ENCODE measurements around the gene EMSY.
"Not testable (repeated sequence)": the region's sequence is repeated elsewhere in the genome, so short reads cannot be mapped to it uniquely, and the experiment has no call there.

EMSY gene, protein sequence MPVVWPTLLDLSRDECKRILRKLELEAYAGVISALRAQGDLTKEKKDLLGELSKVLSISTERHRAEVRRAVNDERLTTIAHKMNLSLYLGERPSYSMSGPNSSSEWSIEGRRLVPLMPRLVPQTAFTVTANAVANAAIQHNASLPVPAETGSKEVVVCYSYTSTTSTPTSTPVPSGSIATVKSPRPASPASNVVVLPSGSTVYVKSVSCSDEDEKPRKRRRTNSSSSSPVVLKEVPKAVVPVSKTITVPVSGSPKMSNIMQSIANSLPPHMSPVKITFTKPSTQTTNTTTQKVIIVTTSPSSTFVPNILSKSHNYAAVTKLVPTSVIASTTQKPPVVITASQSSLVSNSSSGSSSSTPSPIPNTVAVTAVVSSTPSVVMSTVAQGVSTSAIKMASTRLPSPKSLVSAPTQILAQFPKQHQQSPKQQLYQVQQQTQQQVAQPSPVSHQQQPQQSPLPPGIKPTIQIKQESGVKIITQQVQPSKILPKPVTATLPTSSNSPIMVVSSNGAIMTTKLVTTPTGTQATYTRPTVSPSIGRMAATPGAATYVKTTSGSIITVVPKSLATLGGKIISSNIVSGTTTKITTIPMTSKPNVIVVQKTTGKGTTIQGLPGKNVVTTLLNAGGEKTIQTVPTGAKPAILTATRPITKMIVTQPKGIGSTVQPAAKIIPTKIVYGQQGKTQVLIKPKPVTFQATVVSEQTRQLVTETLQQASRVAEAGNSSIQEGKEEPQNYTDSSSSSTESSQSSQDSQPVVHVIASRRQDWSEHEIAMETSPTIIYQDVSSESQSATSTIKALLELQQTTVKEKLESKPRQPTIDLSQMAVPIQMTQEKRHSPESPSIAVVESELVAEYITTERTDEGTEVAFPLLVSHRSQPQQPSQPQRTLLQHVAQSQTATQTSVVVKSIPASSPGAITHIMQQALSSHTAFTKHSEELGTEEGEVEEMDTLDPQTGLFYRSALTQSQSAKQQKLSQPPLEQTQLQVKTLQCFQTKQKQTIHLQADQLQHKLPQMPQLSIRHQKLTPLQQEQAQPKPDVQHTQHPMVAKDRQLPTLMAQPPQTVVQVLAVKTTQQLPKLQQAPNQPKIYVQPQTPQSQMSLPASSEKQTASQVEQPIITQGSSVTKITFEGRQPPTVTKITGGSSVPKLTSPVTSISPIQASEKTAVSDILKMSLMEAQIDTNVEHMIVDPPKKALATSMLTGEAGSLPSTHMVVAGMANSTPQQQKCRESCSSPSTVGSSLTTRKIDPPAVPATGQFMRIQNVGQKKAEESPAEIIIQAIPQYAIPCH (N-terminal part only)

DNA sequence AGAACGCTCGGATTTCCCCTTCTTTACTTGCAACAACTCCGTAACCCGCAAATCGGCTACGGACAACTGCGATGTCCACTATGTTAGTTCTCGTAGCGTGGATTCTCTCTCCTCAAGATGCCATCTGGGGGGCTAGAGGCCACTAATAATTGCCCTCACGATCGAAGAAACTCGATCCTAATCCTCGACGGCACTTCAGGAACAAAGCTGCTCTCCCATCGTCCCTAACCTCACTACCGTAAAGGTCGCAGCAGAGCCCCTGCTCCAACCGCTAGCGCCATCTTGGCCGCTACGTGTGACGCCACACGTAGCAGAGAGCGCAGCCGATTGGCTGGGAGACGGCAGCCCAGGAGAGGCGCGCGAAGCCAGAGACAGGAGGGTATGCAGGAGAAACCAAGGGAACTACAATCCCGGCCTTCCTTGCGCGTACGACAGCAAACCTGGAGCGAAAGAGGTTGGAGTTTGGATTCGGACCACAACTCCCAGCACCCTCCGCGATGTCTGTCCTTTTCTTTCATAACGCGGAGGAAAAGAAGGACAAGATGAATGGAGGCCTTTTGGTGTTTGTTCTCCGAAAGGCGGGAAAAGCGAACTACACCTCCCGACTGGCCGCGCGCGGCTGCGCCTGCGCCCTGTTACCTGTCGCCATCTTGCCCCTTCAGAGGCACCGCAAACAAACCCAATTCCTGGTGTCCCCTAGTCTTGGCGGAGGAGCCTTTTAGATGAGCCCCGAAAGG lies at the start of gene EMSY:
Gene EMSY, plus strand, starts transcription at position 635 of the 737 bp plus-strand sequence. CDS start 1,921 bp downstream, outside the sequence.
- peak; percentile 94 for DNase-seq (ENCODE audit: low spot score)

DNA sequence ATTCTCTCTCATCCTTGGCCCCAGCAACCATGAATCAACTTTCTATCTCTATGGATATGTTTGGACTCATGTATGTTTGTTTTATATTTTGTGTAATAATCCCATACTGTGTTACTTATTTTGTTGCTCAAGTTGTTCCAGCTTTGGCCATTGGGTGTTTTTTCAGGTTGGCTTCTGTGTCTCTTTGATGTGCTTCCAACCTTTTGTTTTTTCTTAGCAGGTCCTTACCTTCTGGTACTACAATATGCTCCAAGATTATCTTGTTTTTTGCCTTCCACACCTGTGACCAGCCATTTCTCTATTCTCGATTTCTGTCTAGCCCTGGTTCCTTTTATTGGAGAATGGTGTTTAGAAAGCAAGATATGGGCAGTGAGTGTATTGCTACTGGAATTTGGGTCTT lies 49.5 kb upstream of the EMSY start:
- no peak for DNase-seq (ENCODE audit: low spot score)

DNA sequence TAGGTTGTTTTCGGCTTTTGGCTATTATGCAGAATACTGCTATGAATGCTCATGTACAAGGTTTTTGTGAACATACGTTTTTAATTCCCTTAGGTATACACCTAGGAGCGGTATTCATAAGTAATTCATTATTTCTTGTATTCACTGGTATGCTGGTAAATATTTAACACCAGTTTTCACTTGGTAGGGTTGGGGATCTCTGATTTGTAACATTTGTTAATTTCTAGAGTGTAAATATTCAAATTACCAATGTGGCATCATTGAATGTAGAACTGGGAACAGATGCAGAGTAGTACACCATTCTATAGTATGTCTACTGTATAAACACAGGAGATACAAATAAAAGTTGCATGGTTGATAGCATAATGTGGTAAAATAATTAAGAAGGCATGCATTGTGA lies 47.4 kb upstream of the EMSY start:
- no peak for DNase-seq (ENCODE audit: low spot score)

DNA sequence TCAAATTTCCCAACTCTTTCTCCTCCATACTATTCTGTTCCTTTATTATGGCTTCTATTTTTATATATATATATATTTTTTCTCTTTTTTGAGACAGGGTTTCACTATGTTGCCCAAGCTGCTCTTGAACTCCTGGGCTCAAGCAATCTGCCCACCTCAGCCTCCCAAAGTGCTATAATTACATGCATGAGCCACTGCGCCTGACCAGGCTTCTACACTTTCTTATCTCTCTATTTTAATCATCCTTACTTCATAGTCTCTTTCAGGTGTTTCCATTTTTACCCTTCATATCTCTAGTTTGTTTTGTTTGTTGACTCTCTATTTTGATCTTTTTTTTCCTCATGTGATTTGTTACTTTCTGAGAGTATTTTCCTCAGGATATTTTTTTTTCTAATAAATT lies 43.9 kb upstream of the EMSY start:
- no peak for DNase-seq (ENCODE audit: low spot score)

DNA sequence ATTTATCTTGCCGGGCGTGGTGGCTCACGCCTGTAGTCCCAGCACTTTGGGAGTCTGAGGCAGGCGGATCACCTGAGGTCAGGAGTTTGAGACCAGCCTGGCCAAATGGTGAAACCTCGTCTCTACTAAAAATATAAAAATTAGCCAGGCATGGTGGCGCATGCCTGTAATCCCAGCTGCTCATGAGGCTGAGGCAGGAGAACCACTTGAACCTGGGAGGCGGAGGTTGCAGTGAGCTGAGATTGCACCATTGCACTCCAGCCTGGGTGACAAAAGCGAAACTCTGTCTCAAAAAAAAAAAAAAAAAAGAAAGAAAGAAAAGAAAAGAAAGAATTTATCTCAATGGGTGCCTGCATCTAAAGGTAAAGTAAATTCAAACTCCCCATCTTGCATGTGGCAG lies 43.3 kb upstream of the EMSY start:
- DNase-seq (ENCODE audit: low spot score): not testable (repeated sequence)

DNA sequence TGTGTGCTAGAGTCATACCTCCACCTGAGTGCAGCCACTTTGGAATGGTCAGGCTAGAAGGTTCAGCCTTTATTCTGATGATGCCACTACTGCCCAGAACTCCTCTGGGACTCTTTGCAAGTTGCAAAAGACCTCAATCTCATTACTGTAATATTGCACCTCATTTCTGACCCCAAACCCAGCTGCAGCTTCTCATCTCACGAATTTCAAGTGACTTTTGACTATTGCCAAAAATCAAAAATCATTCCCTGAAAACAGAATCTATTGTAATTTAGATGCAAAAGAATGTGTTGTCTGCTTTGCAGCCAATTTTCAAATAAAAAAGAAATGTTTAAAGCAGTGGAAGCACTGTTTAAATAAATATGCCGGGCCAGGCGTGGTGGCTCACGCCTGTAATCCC lies 38.5 kb upstream of the EMSY start:
- no peak for DNase-seq (ENCODE audit: low spot score)

DNA sequence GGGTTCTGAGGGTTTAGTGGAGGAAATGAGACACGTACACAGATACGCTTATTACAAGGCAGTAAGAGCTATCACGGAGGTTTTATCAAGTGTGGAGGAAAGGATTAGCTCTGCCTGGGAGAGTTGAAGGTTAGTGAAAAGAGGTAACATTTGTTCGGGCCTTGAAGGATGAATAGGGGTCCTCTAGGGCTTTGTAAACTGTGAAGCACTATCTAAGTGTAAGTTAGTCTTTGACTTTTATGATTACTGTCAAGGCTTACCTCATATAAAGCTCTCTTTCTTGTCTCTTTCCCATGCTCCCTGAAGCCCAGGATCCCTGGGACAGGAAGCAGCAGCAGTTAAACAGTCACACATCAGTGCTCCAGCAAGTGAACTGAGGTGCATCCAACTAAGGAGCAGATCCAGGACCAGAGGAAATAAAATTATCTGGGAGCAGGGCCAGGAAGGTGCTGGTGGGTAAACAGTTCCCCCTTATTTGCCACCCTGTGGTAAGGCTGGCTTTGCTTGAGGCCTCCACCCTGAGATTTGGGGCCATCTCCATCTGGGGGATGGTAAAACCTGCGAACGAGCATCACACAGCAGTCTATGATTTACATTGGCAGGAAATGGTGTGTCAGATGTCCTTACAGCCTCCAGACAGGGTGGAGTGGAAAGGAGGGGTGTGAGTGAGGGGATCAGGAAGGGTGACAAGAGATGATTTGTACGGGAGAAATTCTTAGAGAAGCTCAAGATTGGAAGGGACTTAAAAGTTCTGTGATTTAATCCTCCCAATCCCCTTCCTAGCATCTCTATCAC lies 36.5 kb upstream of the EMSY start:
- DNase-seq (ENCODE audit: low spot score): no peak

DNA sequence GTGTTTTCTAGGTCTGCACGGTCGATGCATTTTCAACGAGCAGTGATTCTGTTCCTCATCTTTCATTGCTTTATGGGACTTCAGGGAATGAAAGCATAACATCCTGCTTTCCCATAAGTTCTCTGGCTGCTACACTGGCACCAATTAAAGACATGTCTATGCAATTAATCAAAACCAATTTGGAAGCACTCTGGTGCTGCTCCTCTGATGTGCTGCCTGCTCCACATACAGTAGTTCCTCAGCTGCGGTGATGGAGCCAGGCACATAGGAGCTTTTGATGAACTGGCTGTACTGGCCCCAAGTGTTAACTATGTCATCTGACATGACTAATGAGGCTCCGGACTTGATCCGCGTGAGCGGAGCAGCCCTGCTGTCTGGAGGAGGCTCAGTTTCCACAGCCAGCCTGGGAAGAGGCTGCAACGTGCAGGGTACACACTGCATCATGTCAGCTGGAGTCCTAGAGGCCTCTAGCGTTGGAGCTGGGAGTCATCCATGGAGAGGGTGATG lies 33.9 kb upstream of the EMSY start:
- no peak for DNase-seq (ENCODE audit: low spot score)

DNA sequence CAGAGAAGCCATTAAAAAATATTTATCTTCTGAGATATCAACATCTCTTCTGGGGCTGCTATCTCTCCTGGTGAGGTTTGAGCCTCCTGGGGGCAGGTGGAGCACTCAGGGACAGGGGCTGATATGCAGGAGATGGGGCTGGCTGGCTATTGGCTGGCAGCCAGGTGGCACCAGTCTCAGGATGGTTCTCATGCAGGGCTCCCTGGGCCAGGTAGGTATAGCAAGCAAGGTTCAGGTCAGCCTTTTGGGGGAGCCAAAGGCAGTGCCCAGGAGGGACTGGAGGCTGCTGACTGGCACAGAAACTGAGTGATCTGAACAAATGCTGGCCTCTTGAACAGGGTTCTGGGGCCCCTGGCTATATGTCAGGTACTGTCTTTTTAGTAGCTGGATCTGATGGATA lies 29.7 kb upstream of the EMSY start:
- DNase-seq (ENCODE audit: low spot score): no peak

DNA sequence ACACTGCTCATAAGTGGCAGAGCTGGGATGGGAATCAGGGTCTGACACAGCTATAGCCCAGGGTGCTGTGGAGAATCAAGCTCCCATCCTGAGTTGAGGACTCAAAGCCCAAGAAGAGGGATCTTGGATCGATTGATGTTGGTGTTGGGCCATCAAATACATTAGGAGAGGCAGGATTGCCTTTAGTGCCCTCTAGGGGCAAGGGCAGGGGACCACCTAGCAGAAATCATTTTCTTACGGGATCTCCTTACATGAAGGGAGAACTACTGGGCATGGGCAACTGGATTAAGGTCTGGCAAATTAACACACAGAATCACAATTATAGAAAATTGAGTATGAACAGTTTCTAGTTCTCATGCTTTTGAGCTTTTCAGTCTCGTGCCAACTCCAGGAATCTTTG lies 24.9 kb upstream of the EMSY start:
- DNase-seq (ENCODE audit: low spot score): peak; percentile 57

DNA sequence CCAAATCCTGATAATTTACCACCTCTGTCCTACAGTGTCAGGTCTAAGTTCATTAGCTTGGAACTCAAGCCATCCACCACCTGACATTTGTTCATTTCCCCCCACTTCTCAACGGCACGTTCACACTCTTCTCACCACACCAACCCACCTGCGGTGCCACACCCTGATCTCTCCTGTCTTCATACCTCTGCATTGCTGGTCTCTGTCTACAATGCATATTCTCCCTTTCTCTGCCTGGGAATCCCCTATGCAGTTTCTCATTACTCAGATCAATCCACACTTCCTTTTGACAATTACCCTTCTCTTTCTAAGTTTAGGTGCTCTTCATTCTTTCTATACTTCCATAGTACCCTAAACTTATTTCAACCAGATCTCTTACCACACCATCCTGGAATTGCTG lies 20.4 kb upstream of the EMSY start:
- DNase-seq (ENCODE audit: low spot score): no peak

DNA sequence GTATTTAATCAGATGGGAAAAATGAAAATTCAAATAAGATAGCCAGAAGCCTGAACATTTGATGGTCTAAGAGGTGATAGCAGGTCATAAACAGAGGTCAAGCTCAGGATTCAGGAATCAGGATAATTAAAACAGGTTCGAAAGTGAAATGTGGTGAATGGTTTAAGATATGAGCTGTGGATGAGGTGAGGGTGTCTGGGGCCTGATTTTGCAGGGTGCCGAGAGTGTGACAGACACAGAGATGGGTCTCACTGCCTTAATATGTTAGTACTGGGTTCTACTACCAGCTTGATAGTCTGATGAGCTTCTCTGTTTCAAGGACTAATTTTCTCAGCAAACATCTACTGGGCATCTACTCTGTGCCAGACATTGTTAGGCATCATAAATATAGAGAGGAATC lies 19.9 kb upstream of the EMSY start:
- DNase-seq (ENCODE audit: low spot score): no peak

DNA sequence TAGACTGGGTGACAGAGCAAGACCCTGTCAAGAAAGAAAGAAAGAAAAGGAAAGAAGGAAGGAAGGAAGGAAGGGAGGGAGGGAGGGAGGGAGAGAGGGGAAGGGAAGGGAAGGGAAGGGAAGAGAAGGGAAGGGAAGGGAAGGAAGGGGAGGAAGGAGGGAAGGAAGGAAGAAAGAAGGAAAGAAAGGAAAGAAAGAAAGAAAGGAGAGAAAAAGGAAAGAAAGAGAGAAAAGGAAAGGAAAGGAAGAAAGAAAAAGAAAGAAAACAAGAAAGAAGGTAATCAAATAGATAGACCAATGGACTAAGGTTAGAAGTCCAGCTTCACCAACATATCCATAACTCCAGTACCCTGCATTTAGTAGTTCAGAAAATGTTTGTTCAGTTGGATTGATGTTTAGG lies 18.2 kb upstream of the EMSY start:
- no peak for DNase-seq (ENCODE audit: low spot score)

DNA sequence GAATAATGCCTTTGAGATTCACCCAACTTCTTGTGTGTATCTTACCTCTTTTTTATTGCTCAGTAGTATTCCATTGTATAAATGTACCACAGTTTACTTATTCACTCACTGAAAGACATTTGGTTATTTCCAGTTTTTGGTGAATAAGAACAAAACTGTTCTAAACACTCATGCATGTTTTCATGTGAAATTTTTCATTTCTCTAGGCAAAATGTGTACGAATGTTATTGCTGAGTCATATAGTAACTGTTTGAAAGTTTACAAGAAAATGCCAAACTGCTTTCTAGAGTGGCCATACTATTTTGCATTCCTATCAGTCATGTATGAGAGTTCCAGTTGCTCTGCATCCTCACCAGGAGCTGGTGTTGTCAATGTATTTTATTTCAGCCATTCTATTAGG lies 8.8 kb upstream of the EMSY start:
- DNase-seq (ENCODE audit: low spot score): no peak

DNA sequence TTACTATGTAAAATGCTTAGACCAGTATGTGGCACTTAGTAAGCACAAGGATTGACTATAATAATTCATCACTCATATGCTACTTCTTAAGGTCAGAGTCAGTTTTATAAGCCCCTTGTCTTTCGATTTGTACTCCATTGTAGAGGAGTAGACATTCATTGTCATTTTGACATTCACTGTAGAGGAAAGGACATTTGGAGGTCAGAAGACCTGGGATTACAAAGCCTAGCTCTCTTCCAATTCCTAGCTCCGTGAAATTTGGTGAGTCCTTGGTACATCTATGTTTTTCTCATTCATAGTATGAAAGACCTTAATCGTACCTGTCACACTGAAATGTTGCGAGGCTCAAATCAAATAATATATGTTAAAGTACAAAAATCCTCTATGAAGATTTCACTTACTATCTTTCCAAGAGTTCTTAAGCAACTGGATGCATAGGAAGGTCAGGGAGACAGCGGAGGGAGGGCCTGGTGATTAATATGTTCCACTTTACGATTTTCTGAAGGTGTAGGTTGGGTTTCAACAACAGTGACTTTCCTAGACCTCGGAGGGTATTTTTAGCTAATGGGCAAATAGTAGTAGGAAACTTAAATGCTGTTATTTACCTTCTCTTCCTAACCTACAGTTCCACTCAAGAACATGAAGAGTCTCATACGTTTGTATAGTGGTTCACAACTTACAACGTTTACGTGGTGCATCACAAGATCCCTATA lies 1.4 kb upstream of the EMSY start:
- DNase-seq (ENCODE audit: low spot score): no peak

DNA sequence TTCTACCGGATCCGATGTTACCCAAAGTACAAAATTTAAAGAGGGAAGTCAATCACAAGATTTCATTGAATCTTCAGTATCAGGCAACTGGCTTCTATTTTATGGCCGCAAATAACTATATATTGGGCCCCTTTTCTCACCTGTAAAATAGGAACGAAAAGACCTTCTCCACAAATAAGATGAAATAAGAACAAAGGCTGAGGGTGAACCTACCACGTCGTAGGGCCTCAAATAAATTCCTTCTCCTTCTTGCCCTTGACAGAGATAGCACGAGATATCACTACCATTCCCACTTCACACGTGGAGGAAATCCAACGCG lies 794 bp upstream of the EMSY start:
- no peak for DNase-seq (ENCODE audit: low spot score)

DNA sequence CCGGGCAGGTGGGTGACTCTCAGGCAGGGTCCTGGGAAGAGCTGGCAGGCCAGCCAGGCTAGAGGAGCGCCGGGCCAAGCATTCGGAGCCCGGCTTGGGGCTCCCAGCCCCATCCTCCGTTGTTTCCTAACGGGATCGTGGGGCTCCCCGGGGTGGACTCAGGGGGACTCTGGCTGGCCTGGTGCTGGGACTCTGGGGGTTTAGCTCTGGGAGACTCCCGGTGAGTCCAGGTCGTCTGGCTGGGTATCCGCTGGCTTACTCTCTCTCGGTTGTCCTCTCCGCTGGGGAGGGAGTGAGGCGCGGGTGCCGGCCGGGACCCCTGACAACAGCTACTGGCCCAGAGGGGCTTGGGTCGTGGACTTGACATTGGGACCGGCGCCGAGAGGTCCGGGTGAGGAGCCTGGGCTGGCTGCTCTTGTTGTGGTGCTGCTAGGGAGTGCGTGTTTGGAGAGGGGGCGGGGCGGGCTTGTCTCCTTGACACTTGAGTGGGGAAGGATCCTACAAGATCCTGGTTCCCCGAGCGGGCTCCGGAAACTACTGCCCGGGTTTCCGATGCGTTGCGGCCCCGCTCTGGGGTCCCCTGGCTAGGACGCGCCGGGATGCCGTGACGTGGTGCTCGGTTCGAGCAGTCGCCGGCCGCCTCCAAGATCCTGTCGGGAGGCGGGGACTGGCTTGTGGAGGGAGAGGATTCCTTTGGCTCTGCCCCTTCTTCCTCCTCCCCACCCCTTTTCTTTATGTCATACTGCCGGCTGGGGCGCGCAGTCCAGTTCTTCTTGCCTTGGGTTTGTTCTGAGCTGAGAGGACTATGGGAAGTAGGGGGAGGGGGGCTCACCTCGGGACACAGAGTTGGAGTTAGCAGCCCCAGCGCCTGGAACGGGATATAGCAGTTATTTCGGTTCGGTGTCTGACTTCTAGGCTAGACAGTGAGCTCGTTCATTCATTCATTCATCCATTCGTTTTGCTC lies 585 bp downstream of the EMSY start:
- peak; percentile 83 for DNase-seq (ENCODE audit: low spot score)

DNA sequence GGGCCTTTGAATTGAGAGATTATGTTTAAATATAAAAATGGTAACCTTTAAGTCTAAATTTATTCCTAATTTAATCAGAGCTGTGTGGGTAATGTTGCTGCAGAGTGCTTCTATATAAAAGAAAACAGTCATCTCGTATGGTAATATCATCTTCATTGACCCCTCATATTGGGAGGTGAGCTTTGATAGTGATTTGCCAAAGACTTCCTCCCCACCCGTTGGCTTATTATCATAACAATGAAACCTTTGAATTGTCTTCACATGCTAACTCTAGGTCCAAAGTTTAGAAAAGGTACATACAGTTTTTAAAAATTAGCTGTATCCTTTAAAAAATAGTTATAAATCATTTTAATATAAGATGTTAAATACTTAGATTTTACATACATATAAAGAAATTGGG lies 3.7 kb downstream of the EMSY start:
- DNase-seq (ENCODE audit: low spot score): no peak

DNA sequence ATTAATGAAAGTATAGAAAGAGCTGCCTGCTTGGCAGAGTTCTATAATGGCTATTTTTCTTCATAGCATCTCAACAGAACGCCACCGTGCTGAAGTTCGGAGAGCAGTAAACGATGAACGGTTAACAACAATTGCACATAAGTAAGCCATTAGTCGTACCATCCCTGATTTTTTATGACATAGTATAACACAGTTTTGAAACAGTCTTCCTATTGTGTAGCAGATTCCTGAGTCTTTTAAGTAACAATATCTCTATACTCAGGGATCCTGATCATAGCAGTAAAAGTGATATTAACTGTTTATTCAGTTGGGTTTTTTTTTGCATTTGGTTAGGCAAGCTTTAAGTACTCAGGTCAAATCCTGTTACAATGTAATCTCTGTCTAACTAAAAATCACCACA lies 8.4 kb downstream of the EMSY start:
- DNase-seq (ENCODE audit: low spot score): no peak

Data from D341Med (cell line).